ENCODE measurements around the gene MRPS27. TPM values are rescaled to one million over a fixed set of nuclear protein-coding genes. Genes with fewer than 3 reads are reported as not detected.

Gene MRPS27
- total and polyA plus RNA-seq, 9 of the 15 experiments (the other 6 are each of a cell fraction or from before 2014, with no cell fraction given): 73.6 to 144 (median 106) TPM

DNA sequence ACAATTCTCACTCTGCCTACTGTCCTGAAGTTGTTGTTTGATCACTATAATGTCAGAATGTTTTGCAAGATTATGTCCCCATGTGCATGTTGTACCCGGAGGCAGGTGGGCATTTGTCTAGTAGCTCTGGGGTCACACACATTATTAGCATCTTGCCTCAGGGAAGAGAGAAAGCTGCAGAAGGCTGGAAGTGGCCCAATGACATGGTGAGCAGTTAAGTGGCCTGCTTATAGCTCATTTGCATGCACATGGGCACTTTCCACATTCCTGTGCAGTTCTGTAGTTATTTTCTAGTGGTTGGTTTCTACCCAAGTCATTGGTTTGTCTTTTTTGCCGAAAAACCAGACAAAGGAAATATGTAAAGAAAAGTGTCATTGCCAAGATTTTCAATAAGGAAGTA lies 131.9 kb downstream of the MRPS27 start (continued):
- TF ChIP-seq, protein P1, sequence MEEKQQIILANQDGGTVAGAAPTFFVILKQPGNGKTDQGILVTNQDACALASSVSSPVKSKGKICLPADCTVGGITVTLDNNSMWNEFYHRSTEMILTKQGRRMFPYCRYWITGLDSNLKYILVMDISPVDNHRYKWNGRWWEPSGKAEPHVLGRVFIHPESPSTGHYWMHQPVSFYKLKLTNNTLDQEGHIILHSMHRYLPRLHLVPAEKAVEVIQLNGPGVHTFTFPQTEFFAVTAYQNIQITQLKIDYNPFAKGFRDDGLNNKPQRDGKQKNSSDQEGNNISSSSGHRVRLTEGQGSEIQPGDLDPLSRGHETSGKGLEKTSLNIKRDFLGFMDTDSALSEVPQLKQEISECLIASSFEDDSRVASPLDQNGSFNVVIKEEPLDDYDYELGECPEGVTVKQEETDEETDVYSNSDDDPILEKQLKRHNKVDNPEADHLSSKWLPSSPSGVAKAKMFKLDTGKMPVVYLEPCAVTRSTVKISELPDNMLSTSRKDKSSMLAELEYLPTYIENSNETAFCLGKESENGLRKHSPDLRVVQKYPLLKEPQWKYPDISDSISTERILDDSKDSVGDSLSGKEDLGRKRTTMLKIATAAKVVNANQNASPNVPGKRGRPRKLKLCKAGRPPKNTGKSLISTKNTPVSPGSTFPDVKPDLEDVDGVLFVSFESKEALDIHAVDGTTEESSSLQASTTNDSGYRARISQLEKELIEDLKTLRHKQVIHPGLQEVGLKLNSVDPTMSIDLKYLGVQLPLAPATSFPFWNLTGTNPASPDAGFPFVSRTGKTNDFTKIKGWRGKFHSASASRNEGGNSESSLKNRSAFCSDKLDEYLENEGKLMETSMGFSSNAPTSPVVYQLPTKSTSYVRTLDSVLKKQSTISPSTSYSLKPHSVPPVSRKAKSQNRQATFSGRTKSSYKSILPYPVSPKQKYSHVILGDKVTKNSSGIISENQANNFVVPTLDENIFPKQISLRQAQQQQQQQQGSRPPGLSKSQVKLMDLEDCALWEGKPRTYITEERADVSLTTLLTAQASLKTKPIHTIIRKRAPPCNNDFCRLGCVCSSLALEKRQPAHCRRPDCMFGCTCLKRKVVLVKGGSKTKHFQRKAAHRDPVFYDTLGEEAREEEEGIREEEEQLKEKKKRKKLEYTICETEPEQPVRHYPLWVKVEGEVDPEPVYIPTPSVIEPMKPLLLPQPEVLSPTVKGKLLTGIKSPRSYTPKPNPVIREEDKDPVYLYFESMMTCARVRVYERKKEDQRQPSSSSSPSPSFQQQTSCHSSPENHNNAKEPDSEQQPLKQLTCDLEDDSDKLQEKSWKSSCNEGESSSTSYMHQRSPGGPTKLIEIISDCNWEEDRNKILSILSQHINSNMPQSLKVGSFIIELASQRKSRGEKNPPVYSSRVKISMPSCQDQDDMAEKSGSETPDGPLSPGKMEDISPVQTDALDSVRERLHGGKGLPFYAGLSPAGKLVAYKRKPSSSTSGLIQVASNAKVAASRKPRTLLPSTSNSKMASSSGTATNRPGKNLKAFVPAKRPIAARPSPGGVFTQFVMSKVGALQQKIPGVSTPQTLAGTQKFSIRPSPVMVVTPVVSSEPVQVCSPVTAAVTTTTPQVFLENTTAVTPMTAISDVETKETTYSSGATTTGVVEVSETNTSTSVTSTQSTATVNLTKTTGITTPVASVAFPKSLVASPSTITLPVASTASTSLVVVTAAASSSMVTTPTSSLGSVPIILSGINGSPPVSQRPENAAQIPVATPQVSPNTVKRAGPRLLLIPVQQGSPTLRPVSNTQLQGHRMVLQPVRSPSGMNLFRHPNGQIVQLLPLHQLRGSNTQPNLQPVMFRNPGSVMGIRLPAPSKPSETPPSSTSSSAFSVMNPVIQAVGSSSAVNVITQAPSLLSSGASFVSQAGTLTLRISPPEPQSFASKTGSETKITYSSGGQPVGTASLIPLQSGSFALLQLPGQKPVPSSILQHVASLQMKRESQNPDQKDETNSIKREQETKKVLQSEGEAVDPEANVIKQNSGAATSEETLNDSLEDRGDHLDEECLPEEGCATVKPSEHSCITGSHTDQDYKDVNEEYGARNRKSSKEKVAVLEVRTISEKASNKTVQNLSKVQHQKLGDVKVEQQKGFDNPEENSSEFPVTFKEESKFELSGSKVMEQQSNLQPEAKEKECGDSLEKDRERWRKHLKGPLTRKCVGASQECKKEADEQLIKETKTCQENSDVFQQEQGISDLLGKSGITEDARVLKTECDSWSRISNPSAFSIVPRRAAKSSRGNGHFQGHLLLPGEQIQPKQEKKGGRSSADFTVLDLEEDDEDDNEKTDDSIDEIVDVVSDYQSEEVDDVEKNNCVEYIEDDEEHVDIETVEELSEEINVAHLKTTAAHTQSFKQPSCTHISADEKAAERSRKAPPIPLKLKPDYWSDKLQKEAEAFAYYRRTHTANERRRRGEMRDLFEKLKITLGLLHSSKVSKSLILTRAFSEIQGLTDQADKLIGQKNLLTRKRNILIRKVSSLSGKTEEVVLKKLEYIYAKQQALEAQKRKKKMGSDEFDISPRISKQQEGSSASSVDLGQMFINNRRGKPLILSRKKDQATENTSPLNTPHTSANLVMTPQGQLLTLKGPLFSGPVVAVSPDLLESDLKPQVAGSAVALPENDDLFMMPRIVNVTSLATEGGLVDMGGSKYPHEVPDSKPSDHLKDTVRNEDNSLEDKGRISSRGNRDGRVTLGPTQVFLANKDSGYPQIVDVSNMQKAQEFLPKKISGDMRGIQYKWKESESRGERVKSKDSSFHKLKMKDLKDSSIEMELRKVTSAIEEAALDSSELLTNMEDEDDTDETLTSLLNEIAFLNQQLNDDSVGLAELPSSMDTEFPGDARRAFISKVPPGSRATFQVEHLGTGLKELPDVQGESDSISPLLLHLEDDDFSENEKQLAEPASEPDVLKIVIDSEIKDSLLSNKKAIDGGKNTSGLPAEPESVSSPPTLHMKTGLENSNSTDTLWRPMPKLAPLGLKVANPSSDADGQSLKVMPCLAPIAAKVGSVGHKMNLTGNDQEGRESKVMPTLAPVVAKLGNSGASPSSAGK (IDR thresholded peaks at IDR 0.05): no peak
- TF ChIP-seq ESRRA (IDR thresholded peaks at IDR 0.05; ENCODE audit: borderline replicate concordance, low read depth) (no peak), PCBP2 (IDR thresholded peaks at IDR 0.05; ENCODE audit: low read depth, low read length, poor library complexity, severe bottlenecking) (no peak), TAF15 (IDR thresholded peaks at IDR 0.05; ENCODE audit: low read depth, low read length) (no peak), ZNF696 (CRISPR knock-in tag; conservative IDR thresholded peaks at IDR 0.05) (no peak), CAMTA2 (CRISPR knock-in tag; conservative IDR thresholded peaks at IDR 0.05) (no peak)
- TF ChIP-seq, protein P2, sequence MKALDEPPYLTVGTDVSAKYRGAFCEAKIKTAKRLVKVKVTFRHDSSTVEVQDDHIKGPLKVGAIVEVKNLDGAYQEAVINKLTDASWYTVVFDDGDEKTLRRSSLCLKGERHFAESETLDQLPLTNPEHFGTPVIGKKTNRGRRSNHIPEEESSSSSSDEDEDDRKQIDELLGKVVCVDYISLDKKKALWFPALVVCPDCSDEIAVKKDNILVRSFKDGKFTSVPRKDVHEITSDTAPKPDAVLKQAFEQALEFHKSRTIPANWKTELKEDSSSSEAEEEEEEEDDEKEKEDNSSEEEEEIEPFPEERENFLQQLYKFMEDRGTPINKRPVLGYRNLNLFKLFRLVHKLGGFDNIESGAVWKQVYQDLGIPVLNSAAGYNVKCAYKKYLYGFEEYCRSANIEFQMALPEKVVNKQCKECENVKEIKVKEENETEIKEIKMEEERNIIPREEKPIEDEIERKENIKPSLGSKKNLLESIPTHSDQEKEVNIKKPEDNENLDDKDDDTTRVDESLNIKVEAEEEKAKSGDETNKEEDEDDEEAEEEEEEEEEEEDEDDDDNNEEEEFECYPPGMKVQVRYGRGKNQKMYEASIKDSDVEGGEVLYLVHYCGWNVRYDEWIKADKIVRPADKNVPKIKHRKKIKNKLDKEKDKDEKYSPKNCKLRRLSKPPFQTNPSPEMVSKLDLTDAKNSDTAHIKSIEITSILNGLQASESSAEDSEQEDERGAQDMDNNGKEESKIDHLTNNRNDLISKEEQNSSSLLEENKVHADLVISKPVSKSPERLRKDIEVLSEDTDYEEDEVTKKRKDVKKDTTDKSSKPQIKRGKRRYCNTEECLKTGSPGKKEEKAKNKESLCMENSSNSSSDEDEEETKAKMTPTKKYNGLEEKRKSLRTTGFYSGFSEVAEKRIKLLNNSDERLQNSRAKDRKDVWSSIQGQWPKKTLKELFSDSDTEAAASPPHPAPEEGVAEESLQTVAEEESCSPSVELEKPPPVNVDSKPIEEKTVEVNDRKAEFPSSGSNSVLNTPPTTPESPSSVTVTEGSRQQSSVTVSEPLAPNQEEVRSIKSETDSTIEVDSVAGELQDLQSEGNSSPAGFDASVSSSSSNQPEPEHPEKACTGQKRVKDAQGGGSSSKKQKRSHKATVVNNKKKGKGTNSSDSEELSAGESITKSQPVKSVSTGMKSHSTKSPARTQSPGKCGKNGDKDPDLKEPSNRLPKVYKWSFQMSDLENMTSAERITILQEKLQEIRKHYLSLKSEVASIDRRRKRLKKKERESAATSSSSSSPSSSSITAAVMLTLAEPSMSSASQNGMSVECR (CRISPR knock-in tag; IDR thresholded peaks at IDR 0.05): no peak
- TF ChIP-seq, protein P3, sequence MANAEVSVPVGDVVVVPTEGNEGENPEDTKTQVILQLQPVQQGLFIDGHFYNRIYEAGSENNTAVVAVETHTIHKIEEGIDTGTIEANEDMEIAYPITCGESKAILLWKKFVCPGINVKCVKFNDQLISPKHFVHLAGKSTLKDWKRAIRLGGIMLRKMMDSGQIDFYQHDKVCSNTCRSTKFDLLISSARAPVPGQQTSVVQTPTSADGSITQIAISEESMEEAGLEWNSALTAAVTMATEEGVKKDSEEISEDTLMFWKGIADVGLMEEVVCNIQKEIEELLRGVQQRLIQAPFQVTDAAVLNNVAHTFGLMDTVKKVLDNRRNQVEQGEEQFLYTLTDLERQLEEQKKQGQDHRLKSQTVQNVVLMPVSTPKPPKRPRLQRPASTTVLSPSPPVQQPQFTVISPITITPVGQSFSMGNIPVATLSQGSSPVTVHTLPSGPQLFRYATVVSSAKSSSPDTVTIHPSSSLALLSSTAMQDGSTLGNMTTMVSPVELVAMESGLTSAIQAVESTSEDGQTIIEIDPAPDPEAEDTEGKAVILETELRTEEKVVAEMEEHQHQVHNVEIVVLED (CRISPR knock-in tag; IDR thresholded peaks at IDR 0.05): no peak
- TF ChIP-seq, protein P4, sequence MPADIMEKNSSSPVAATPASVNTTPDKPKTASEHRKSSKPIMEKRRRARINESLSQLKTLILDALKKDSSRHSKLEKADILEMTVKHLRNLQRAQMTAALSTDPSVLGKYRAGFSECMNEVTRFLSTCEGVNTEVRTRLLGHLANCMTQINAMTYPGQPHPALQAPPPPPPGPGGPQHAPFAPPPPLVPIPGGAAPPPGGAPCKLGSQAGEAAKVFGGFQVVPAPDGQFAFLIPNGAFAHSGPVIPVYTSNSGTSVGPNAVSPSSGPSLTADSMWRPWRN (IDR thresholded peaks at IDR 0.05; ENCODE audit: low read depth): no peak
